ENCODE measurements around the gene ANKRD17.
"Not testable (repeated sequence)": the region's sequence is repeated elsewhere in the genome, so short reads cannot be mapped to it uniquely, and the experiment has no call there.

ANKRD17 gene, protein sequence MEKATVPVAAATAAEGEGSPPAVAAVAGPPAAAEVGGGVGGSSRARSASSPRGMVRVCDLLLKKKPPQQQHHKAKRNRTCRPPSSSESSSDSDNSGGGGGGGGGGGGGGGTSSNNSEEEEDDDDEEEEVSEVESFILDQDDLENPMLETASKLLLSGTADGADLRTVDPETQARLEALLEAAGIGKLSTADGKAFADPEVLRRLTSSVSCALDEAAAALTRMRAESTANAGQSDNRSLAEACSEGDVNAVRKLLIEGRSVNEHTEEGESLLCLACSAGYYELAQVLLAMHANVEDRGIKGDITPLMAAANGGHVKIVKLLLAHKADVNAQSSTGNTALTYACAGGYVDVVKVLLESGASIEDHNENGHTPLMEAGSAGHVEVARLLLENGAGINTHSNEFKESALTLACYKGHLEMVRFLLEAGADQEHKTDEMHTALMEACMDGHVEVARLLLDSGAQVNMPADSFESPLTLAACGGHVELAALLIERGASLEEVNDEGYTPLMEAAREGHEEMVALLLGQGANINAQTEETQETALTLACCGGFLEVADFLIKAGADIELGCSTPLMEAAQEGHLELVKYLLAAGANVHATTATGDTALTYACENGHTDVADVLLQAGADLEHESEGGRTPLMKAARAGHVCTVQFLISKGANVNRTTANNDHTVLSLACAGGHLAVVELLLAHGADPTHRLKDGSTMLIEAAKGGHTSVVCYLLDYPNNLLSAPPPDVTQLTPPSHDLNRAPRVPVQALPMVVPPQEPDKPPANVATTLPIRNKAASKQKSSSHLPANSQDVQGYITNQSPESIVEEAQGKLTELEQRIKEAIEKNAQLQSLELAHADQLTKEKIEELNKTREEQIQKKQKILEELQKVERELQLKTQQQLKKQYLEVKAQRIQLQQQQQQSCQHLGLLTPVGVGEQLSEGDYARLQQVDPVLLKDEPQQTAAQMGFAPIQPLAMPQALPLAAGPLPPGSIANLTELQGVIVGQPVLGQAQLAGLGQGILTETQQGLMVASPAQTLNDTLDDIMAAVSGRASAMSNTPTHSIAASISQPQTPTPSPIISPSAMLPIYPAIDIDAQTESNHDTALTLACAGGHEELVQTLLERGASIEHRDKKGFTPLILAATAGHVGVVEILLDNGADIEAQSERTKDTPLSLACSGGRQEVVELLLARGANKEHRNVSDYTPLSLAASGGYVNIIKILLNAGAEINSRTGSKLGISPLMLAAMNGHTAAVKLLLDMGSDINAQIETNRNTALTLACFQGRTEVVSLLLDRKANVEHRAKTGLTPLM (N-terminal part only)

GRCh38 chr4:73258686-73259570, at the start of gene ANKRD17:
Gene ANKRD17 (minus strand): TSS chr4:73258798. CDS start chr4:73258668, 130 bp downstream.
- DNase-seq (ENCODE audit: low read depth in 1 of 2, low spot score in 1 of 2) = peak; percentile 55 to 93
- no peak for TF ChIP-seq JUND (IDR thresholded peaks at IDR 0.05; ENCODE audit: low read depth)
- in situ Hi-C loops (cut with HindIII; ENCODE audit: low pct_unique_long_range_greater_than_20kb, low sequenced_read_pairs) = no loop called here

- DNase-seq (ENCODE audit: low read depth in 1 of 2, low spot score in 1 of 2) = peak in 1 of 2 experiments; percentile 21
- TF ChIP-seq JUND (IDR thresholded peaks at IDR 0.05; ENCODE audit: low read depth) = no peak
- in situ Hi-C loops (cut with HindIII; ENCODE audit: low pct_unique_long_range_greater_than_20kb, low sequenced_read_pairs) = no loop called here
Observed at GRCh38 chr4:73308286-73308685, 49.7 kb upstream of the ANKRD17 start.

- in situ Hi-C loops (cut with HindIII; ENCODE audit: low pct_unique_long_range_greater_than_20kb, low sequenced_read_pairs) = no loop called here
- peak in 1 of 2 experiments; percentile 56 for DNase-seq (ENCODE audit: low read depth in 1 of 2, low spot score in 1 of 2)
- no peak for TF ChIP-seq JUND (IDR thresholded peaks at IDR 0.05; ENCODE audit: low read depth)
Observed at GRCh38 chr4:73303711-73304110, 45.1 kb upstream of the ANKRD17 start.

GRCh38 chr4:73299548-73300280, 41.1 kb upstream of the ANKRD17 start:
- in situ Hi-C loops (cut with HindIII; ENCODE audit: low pct_unique_long_range_greater_than_20kb, low sequenced_read_pairs) = no loop called here
- TF ChIP-seq JUND (IDR thresholded peaks at IDR 0.05; ENCODE audit: low read depth) = no peak
- DNase-seq (ENCODE audit: low read depth in 1 of 2, low spot score in 1 of 2) = no peak

DNA sequence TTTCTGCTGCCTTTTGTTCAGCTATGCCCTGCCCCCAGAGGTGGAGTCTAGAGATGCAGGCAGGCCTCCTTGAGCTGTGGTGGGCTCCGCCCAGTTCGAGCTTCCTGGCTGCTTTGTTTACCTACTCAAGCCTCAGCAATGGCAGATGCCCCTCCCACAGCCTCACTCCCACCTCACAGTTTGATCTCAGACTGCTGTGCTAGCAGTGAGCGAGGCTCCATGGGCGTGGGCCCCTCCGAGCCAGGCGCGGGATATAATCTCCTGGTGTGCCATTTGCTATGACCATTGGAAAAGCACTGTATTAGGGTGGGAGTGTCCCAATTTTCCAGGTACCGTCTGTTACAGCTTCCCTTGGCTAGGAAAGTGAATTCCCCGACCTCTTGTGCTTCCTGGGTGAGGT, 34.1 kb upstream of the ANKRD17 start:
- in situ Hi-C loops (cut with HindIII; ENCODE audit: low pct_unique_long_range_greater_than_20kb, low sequenced_read_pairs) = not testable (repeated sequence)

GRCh38 chr4:73281982-73282381, 23.4 kb upstream of the ANKRD17 start:
- DNase-seq (ENCODE audit: low read depth in 1 of 2, low spot score in 1 of 2) = no peak
- in situ Hi-C loops (cut with HindIII; ENCODE audit: low pct_unique_long_range_greater_than_20kb, low sequenced_read_pairs) = no loop called here
- no peak for TF ChIP-seq JUND (IDR thresholded peaks at IDR 0.05; ENCODE audit: low read depth)

More for the DNA sequence above, 34.1 kb upstream of the ANKRD17 start:
- DNase-seq (ENCODE audit: low read depth in 1 of 2, low spot score in 1 of 2) = not testable (repeated sequence)

GRCh38 chr4:73281396-73281795, 22.8 kb upstream of the ANKRD17 start:
- peak in 1 of 2 experiments; percentile 47 for DNase-seq (ENCODE audit: low read depth in 1 of 2, low spot score in 1 of 2)
- in situ Hi-C loops (cut with HindIII; ENCODE audit: low pct_unique_long_range_greater_than_20kb, low sequenced_read_pairs) = no loop called here

GRCh38 chr4:73277201-73277600, 18.6 kb upstream of the ANKRD17 start:
- no peak for DNase-seq (ENCODE audit: low read depth in 1 of 2, low spot score in 1 of 2)
- in situ Hi-C loops (cut with HindIII; ENCODE audit: low pct_unique_long_range_greater_than_20kb, low sequenced_read_pairs) = no loop called here
- TF ChIP-seq JUND (IDR thresholded peaks at IDR 0.05; ENCODE audit: low read depth) = no peak

More at GRCh38 chr4:73281396-73281795, 22.8 kb upstream of the ANKRD17 start:
- no peak for TF ChIP-seq JUND (IDR thresholded peaks at IDR 0.05; ENCODE audit: low read depth)

- in situ Hi-C loops (cut with HindIII; ENCODE audit: low pct_unique_long_range_greater_than_20kb, low sequenced_read_pairs) = no loop called here
- DNase-seq (ENCODE audit: low read depth in 1 of 2, low spot score in 1 of 2) = no peak
Observed at GRCh38 chr4:73275318-73275654, 16.7 kb upstream of the ANKRD17 start.

GRCh38 chr4:73272816-73273215, 14.2 kb upstream of the ANKRD17 start:
- DNase-seq (ENCODE audit: low read depth in 1 of 2, low spot score in 1 of 2) = no peak
- in situ Hi-C loops (cut with HindIII; ENCODE audit: low pct_unique_long_range_greater_than_20kb, low sequenced_read_pairs) = no loop called here
- TF ChIP-seq JUND (IDR thresholded peaks at IDR 0.05; ENCODE audit: low read depth) = no peak

More at GRCh38 chr4:73275318-73275654, 16.7 kb upstream of the ANKRD17 start:
- TF ChIP-seq JUND (IDR thresholded peaks at IDR 0.05; ENCODE audit: low read depth) = no peak

DNA sequence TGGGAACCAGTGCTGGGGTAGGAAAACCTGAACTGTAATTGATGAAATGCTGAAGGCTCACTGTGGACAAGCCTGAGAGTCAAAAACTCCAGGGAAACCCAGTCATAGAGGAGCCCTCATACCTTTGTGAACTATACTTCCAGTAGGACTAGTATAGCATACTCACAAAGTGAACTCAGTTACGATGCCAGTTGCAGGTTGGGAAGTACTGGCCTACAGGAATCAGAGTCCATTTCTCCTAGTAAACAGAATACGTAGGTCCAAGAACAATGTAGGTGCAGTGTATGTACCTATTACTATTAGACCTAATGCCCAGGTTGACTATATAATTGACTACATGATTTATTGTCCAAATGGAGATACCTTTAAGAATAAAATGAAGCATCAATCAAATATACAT, 8.5 kb upstream of the ANKRD17 start:
- TF ChIP-seq JUND (IDR thresholded peaks at IDR 0.05; ENCODE audit: low read depth) = no peak
- DNase-seq (ENCODE audit: low read depth in 1 of 2, low spot score in 1 of 2) = no peak
- in situ Hi-C loops (cut with HindIII; ENCODE audit: low pct_unique_long_range_greater_than_20kb, low sequenced_read_pairs) = no loop called here
